ENCODE measurements around the gene PRLH.

PRLH gene

DNA sequence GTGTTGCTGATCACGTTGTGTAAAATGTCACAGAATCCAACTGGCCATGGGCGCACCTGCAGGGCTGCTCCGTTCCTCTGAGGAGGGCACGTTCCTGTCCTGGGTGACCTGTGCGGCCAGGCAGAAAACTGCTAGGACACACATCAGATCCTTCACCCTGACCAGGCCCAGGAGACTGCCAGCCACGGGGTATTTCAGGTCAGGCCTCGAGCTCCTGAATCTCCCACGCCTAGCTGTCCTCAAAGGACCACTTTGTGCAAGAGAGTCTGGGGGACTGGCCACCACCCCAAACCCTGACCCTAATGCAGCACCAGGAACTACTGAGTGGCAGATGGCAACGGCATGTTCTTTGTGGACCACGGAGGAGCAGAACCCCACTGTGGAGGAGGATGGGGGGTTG is 11.1 kb downstream of the PRLH start:
- in situ Hi-C loops (cut with MboI; ENCODE audit: low pct_unique_long_range_greater_than_20kb, low sequenced_read_pairs, unreplicated experiment), result loop anchor here (10.0 kb wide), 1 partner anchor 73 kb away; no protein-coding TSS in a partner anchor
- TF ChIP-seq, protein P1, sequence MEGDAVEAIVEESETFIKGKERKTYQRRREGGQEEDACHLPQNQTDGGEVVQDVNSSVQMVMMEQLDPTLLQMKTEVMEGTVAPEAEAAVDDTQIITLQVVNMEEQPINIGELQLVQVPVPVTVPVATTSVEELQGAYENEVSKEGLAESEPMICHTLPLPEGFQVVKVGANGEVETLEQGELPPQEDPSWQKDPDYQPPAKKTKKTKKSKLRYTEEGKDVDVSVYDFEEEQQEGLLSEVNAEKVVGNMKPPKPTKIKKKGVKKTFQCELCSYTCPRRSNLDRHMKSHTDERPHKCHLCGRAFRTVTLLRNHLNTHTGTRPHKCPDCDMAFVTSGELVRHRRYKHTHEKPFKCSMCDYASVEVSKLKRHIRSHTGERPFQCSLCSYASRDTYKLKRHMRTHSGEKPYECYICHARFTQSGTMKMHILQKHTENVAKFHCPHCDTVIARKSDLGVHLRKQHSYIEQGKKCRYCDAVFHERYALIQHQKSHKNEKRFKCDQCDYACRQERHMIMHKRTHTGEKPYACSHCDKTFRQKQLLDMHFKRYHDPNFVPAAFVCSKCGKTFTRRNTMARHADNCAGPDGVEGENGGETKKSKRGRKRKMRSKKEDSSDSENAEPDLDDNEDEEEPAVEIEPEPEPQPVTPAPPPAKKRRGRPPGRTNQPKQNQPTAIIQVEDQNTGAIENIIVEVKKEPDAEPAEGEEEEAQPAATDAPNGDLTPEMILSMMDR (IDR thresholded peaks at IDR 0.05; ENCODE audit: extremely low read depth, insufficient read depth, missing control alignments), result no peak
- no peak for DNase-seq (ENCODE audit: low spot score)

DNA sequence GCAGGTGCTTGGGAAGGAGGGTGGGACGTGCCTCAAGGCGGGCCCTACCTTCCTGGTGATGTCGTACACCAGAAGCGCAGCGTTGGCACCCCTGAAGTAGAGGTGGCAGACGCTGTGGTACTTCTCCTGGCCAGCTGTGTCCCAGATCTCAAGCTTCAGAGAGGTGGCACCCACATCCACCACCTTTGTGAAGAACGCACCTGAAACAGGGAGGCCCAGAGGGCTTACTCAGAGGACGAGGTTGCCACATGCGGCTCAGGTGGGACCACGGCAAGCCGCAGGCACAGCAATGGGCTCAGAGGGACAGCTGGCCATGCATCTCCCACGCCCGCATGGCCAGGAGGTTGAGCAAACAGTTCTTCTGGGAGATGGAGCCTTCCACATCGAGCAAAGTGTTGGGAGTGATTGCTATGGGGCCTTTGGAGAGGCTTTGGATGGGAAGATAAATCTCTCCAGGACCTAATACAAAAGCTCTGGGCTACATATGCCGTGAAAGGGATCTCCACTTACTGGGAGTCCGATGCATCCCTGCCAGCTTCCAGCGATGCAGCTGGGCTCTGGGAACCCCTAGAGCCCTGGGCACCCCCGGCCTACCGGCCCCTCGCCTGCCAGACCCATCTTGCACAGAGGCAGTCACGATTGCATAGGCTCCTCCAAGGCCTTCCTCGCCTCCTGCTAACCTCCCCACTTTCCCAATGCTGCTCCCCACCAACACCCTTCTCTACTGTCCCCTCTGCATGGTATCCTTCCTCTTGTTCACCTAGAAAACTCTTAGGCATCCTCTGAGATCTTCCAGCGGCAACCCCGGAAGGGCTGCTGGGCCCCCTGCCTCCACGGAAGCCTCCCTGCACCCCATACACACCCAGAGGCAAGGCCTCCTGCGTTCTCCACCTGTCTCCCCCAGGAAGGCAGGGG is 11.8 kb downstream of the PRLH start:
- in situ Hi-C loops (cut with MboI; ENCODE audit: low pct_unique_long_range_greater_than_20kb, low sequenced_read_pairs, unreplicated experiment), result loop anchor here (10.0 kb wide), 1 partner anchor 73 kb away; no protein-coding TSS in a partner anchor
- DNase-seq (ENCODE audit: low spot score), result no peak
- TF ChIP-seq, protein P1 (IDR thresholded peaks at IDR 0.05; ENCODE audit: extremely low read depth, insufficient read depth, missing control alignments), result no peak

DNA sequence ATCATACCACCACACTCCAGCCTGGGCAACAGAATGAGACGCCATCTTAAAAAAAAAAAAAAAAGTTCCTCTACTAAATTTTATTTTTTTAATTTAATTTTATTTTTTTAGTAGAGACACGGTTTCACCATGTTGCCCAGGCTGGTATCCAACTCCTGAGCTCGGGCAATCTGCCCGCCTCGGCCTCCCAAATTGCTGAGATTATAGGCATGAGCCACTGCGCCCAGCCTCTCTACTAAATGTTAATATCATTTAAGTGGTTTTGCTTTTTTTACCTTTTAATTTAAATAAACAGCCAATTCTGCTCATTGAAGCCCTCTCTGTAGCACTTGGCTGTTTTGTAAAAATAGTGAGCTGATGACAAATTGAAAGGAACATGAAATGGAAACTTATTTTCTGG is 15.0 kb downstream of the PRLH start:
- DNase-seq (ENCODE audit: low spot score), result no peak
- in situ Hi-C loops (cut with MboI; ENCODE audit: low pct_unique_long_range_greater_than_20kb, low sequenced_read_pairs, unreplicated experiment), result no loop called here
- TF ChIP-seq, protein P1 (IDR thresholded peaks at IDR 0.05; ENCODE audit: extremely low read depth, insufficient read depth, missing control alignments), result no peak

DNA sequence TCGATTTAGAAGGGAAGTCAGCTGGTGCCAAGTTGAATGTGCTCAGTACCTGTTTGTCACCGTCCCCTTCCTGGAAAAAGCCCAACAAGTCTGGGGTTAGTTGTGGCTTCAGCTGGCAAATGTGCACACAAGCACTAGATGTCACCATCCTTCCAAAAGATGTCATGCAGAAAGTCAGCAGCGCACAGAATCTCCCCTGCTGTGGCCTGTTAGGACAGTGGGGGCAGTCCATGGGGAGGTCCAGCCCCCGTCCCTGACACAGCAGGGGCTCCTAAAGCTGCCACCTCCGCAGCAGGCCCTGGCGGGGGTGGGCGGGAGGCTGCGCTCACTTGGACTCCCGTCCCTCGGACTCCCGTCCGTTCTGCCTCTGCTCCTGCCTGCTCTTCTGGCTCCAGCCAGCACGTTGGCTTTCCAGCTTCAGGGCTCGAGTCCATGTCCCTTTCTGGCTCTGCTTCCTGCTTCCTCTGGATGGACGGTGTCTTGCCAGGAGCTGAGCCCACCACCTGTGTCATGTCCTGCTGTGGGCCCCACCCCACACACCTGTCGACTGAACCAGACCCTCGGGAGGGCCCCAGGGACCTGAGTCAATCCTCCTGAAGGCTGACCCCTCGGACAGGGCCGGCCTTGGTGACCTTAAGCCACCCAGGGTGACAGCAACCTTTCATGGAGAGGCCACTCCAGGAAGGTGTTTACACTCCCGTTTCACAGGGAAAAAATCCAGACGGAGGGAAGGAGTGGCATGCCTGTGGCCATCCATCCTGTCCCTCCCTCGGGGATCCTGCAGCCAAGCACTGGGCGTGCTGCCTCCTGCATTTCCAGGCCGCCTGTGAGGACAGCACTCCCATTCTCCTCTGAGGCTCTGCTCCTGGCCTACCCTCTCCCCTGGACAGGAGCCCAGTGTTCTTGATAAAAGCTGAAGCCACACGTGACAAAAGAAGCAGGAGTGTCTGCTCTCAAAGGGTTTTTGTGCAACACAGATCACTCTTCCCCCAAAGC is 15.7 kb downstream of the PRLH start:
- TF ChIP-seq, protein P1 (IDR thresholded peaks at IDR 0.05; ENCODE audit: extremely low read depth, insufficient read depth, missing control alignments), result peak; percentile 54
- DNase-seq (ENCODE audit: low spot score), result peak; percentile 68
- in situ Hi-C loops (cut with MboI; ENCODE audit: low pct_unique_long_range_greater_than_20kb, low sequenced_read_pairs, unreplicated experiment), result no loop called here

DNA sequence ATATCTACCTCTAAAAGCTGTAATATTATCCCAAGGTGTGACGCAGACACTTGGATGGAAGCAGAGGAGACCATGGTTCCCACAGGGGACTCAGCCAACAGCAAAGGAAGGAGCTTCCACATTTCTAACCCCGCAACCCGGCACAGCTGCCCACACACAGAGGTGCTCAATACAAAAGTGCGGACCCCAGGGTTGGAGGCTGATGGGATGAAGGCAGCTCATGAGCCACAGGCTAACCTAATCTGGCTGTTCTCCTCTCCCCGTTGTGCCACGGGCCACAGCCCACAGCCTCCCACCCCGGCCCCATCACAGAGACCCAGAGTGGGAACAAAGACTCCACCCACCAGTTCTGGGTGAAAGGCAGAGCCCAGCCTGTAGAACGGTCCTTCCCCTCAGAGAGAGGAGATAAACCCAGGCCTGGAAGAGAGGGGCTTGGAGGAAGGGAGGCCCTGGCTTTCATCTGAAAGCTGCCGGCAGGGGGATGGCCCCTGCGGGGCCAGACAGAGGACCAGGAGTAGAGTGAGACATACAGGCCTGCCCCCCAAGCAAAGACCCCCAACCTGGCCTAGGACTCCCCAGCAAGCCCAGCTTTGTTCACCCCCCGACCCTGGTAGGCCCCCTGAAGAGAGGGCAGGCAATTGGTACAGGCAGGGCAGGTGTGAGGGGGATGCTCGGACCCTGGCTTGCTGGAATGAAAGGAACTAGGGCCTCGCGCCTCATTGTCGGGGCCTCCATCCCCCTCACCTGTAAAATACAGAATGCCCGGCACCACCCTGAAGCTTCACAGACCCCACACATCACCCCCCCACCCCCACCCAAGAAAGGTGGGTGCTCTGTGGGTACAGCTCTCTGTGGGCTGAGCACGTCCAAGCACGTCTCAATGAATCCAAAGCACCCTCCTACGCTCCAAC is 17.3 kb downstream of the PRLH start:
- TF ChIP-seq, protein P1 (IDR thresholded peaks at IDR 0.05; ENCODE audit: extremely low read depth, insufficient read depth, missing control alignments), result no peak
- no peak for DNase-seq (ENCODE audit: low spot score)
- in situ Hi-C loops (cut with MboI; ENCODE audit: low pct_unique_long_range_greater_than_20kb, low sequenced_read_pairs, unreplicated experiment), result no loop called here

Data from GM13977 (cell line).